Ovary (tissue), 3 donors: ENCODE results near the gene RMDN3.

Source experiments
- CTCF ChIP-seq, 3 donors: fragments of 450-650 bp in 2 of 3; fragments of 200-600 bp in 1 of 3; IDR thresholded peaks; one replicate each; pipeline versions ENCODE4 v1.5.1 to v1.8.0; 2016 to 2022; ENCODE audit warnings: antibody characterized with exemption in 3 of 3, mild to moderate bottlenecking in 1 of 3
- EP300 ChIP-seq: sonication (generic); formaldehyde crosslinking; IDR thresholded peaks from one replicate; pipeline ENCODE4 v1.6.1; 2017; ENCODE audit warnings: antibody characterized with exemption
- POLR2A ChIP-seq: fragments of 450-650 bp; IDR thresholded peaks from one replicate; pipeline ENCODE4 v1.6.1; 2017; ENCODE audit warnings: antibody characterized with exemption, mild to moderate bottlenecking, moderate library complexity
- donor health status: DM: no; HTN: no; CAD: no.

GRCh38 chr15:40695469-40695890 lies 59.6 kb downstream of the RMDN3 start:
- TF ChIP-seq CTCF (IDR thresholded peaks at IDR 0.05) (no peak), POLR2A (no peak), EP300 (no peak)
